Measurements from ENCODE around the gene PXT1.

DNA sequence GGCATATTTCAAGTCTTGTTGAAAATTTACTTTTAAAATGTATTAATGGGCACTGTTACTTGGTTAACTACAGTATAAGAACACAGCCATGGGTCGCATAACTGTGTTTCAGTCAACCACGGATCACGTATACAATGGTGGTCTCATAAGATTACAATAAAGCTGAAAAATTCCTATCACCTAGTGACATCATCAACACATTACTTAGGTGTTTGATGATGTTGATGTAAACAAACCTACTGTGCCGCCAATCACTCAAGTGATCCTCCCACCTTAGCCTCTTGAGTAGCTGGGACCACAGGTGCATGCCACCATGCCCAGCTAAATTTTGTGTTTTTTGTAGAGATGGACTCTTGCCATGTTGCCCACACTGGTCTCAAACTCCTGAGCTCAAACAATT is 38.5 kb downstream of the PXT1 start:
- TF ChIP-seq POLR2AphosphoS5 (IDR thresholded peaks at IDR 0.05) (no peak), POLR2A (IDR thresholded peaks at IDR 0.05) (no peak)
- TF ChIP-seq, protein P1, sequence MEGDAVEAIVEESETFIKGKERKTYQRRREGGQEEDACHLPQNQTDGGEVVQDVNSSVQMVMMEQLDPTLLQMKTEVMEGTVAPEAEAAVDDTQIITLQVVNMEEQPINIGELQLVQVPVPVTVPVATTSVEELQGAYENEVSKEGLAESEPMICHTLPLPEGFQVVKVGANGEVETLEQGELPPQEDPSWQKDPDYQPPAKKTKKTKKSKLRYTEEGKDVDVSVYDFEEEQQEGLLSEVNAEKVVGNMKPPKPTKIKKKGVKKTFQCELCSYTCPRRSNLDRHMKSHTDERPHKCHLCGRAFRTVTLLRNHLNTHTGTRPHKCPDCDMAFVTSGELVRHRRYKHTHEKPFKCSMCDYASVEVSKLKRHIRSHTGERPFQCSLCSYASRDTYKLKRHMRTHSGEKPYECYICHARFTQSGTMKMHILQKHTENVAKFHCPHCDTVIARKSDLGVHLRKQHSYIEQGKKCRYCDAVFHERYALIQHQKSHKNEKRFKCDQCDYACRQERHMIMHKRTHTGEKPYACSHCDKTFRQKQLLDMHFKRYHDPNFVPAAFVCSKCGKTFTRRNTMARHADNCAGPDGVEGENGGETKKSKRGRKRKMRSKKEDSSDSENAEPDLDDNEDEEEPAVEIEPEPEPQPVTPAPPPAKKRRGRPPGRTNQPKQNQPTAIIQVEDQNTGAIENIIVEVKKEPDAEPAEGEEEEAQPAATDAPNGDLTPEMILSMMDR (IDR thresholded peaks at IDR 0.05) = no peak

Measured in upper lobe of left lung (tissue), 4 donors.